ENCODE data around the gene COL3A1.

The COL3A1 gene

GRCh38 chr2:188986839-188987238, 12.7 kb downstream of the COL3A1 start:
- TF ChIP-seq, protein P1, sequence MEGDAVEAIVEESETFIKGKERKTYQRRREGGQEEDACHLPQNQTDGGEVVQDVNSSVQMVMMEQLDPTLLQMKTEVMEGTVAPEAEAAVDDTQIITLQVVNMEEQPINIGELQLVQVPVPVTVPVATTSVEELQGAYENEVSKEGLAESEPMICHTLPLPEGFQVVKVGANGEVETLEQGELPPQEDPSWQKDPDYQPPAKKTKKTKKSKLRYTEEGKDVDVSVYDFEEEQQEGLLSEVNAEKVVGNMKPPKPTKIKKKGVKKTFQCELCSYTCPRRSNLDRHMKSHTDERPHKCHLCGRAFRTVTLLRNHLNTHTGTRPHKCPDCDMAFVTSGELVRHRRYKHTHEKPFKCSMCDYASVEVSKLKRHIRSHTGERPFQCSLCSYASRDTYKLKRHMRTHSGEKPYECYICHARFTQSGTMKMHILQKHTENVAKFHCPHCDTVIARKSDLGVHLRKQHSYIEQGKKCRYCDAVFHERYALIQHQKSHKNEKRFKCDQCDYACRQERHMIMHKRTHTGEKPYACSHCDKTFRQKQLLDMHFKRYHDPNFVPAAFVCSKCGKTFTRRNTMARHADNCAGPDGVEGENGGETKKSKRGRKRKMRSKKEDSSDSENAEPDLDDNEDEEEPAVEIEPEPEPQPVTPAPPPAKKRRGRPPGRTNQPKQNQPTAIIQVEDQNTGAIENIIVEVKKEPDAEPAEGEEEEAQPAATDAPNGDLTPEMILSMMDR (IDR thresholded peaks at IDR 0.05): no peak

DNA sequence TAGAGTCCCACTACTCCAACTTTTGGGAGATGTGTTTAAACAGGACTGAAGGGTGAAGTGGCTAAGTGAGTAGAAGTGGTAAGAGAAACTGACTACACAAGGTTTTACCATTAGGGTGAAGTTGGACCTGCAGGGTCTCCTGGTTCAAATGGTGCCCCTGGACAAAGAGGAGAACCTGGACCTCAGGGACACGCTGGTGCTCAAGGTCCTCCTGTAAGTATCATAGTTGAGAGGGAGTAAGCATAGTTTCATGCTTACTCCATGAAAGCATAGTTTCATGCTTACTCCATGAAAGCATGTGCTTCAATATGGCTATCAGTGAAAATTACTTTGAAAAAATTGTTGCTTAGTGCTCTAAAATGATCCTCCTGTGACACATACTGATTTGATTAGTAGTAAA, 19.1 kb downstream of the COL3A1 start:
- TF ChIP-seq, protein P1 (IDR thresholded peaks at IDR 0.05): no peak

GRCh38 chr2:188997263-188997662, 23.1 kb downstream of the COL3A1 start:
- TF ChIP-seq, protein P1 (IDR thresholded peaks at IDR 0.05): no peak

GRCh38 chr2:189000221-189000620, 26.0 kb downstream of the COL3A1 start:
- TF ChIP-seq, protein P1 (IDR thresholded peaks at IDR 0.05): no peak

- TF ChIP-seq, protein P1 (IDR thresholded peaks at IDR 0.05): no peak
These were observed 27.9 kb downstream of the COL3A1 start for GRCh38 chr2:189002079-189002478.

DNA sequence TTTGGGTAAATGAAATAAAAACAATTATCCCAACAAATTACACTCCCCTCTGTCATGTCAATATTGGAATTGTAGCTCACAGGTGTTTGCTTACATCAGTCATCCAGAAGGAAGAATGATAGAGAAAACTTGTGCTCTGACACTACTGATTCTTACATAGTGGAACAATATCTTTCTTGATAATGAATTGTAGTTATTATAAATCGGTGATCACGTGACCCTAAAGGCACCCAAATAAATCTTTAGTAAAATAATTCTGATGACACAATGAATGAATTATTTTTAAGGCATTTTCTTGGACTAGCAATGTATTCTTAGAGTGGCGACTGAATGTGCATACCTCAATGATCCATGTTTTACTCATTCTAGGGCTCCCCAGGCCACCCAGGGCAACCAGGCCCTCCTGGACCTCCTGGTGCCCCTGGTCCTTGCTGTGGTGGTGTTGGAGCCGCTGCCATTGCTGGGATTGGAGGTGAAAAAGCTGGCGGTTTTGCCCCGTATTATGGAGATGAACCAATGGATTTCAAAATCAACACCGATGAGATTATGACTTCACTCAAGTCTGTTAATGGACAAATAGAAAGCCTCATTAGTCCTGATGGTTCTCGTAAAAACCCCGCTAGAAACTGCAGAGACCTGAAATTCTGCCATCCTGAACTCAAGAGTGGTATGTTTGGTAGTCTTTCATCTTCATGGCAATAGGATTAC, 34.5 kb downstream of the COL3A1 start:
- TF ChIP-seq, protein P1 (IDR thresholded peaks at IDR 0.05): no peak

DNA sequence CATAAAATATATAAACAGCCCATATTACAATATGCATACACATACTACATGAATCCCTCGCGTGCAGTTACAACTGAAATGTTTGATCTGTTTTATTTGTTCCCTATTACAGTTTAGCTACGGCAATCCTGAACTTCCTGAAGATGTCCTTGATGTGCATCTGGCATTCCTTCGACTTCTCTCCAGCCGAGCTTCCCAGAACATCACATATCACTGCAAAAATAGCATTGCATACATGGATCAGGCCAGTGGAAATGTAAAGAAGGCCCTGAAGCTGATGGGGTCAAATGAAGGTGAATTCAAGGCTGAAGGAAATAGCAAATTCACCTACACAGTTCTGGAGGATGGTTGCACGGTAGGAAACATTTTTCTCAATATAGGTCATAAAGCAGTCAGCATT, 36.4 kb downstream of the COL3A1 start:
- TF ChIP-seq, protein P1 (IDR thresholded peaks at IDR 0.05): no peak

GRCh38 chr2:189012351-189012750, 38.2 kb downstream of the COL3A1 start:
- TF ChIP-seq, protein P1 (IDR thresholded peaks at IDR 0.05): no peak
